CD14-positive monocyte (primary cell): ENCODE data around the gene MACROD2. TPM values are rescaled to one million over a fixed set of nuclear protein-coding genes. Genes with fewer than 3 reads are reported as not detected.

Experiments
- DNase-seq, 3 donors: peaks; one replicate each; pipeline ENCODE4 v3.0.0-alpha.2; 2011 to 2022
- H2AFZ ChIP-seq: 2 replicates; pipeline ENCODE4 v1.6.0; 2012; ENCODE audit warnings: mild to moderate bottlenecking, low read depth, low read length, inconsistent platforms; ENCODE audit not compliant: insufficient read depth, poor library complexity, severe bottlenecking
- H3K27ac ChIP-seq, 2 donors: 1 replicate in 1 of 2; 2 replicates in 1 of 2; pipeline ENCODE4 v1.5.1; 2012 to 2013; ENCODE audit warnings: low read length in 2 of 2, control low read depth in 1 of 2, inconsistent platforms in 1 of 2, low read depth in 1 of 2, mild to moderate bottlenecking in 1 of 2
- H3K27me3 ChIP-seq, 2 donors: one replicate each; pipeline versions ENCODE4 v1.6.0 to v1.6.1; 2011 to 2013; ENCODE audit warnings: low read length in 2 of 2; ENCODE audit not compliant: control insufficient read depth in 2 of 2, insufficient read depth in 2 of 2
- H3K36me3 ChIP-seq, 2 donors: replicated peaks in 1 of 2; 1 replicate in 1 of 2; 2 replicates in 1 of 2; pipeline versions ENCODE4 v1.5.1 to v1.6.1; 2012 to 2013; ENCODE audit warnings: low read length in 2 of 2, control low read depth in 1 of 2, inconsistent platforms in 1 of 2, mild to moderate bottlenecking in 1 of 2; ENCODE audit not compliant: insufficient read depth in 2 of 2, control insufficient read depth in 1 of 2
- H3K4me1 ChIP-seq, 2 donors: 1 replicate in 1 of 2; 2 replicates in 1 of 2; pipeline versions ENCODE4 v1.5.1 to v1.6.1; 2012 to 2013; ENCODE audit warnings: low read length in 2 of 2, control low read depth in 1 of 2, inconsistent platforms in 1 of 2, mild to moderate bottlenecking in 1 of 2, moderate library complexity in 1 of 2; ENCODE audit not compliant: insufficient read depth in 2 of 2, control insufficient read depth in 1 of 2
- H3K4me2 ChIP-seq: replicated peaks from 2 replicates; pipeline ENCODE3; 2012; ENCODE audit warnings: low read length, moderate library complexity, mild to moderate bottlenecking; ENCODE audit not compliant: poor library complexity, severe bottlenecking; ENCODE audit errors: extremely low read depth
- H3K4me3 ChIP-seq, 3 experiments: fragments of 200-600 bp in 1 of 3; sonication (generic) in 1 of 3; replicated peaks in 1 of 3; 1 replicate in 2 of 3; 2 replicates in 1 of 3; pipeline ENCODE4 v1.5.1; 2011 to 2013; ENCODE audit warnings: low read length in 3 of 3, mild to moderate bottlenecking in 3 of 3, control low read depth in 2 of 3, low read depth in 2 of 3, inconsistent platforms in 1 of 3, moderate library complexity in 1 of 3
- H3K79me2 ChIP-seq: 2 replicates; pipeline ENCODE4 v1.6.0; 2012; ENCODE audit warnings: mild to moderate bottlenecking, control low read depth, inconsistent platforms, low read length, moderate library complexity; ENCODE audit not compliant: insufficient read depth
- H3K9ac ChIP-seq: 2 replicates; pipeline ENCODE4 v1.6.0; 2017; ENCODE audit warnings: low read length, mild to moderate bottlenecking; ENCODE audit not compliant: insufficient read depth, poor library complexity, severe bottlenecking
- H3K9me3 ChIP-seq, 2 donors: replicated peaks in 1 of 2; 1 replicate in 1 of 2; 2 replicates in 1 of 2; pipeline versions ENCODE4 v1.5.1 to v1.6.1; 2012 to 2013; ENCODE audit warnings: low read length in 2 of 2, control low read depth in 1 of 2; ENCODE audit not compliant: control insufficient read depth in 1 of 2, insufficient read depth in 1 of 2
- H4K20me1 ChIP-seq: 2 replicates; pipeline ENCODE4 v1.6.0; 2012; ENCODE audit warnings: mild to moderate bottlenecking, low read length, control low read depth, moderate library complexity; ENCODE audit not compliant: insufficient read depth
- H3K27ac Mint-ChIP-seq, 7 donors: one replicate each; pipeline ENCODE4 v1.8.0; 2020; ENCODE audit warnings: mild to moderate bottlenecking in 7 of 7, mixed read lengths in 7 of 7, moderate library complexity in 6 of 7, inconsistent platforms in 2 of 7
- H3K27me3 Mint-ChIP-seq, 3 donors: one replicate each; pipeline ENCODE4 v1.8.0; 2021 to 2022; ENCODE audit warnings: low read depth in 3 of 3, mild to moderate bottlenecking in 3 of 3, mixed read lengths in 3 of 3, moderate library complexity in 3 of 3, inconsistent platforms in 1 of 3
- H3K36me3 Mint-ChIP-seq, 2 donors: one replicate each; pipeline ENCODE4 v1.8.0; 2020; ENCODE audit warnings: mixed read lengths in 2 of 2, inconsistent platforms in 1 of 2, mild to moderate bottlenecking in 1 of 2
- H3K4me1 Mint-ChIP-seq: one replicate; pipeline ENCODE4 v1.8.0; 2020; ENCODE audit warnings: mild to moderate bottlenecking, mixed read lengths
- H3K4me3 Mint-ChIP-seq, 2 donors: one replicate each; pipeline ENCODE4 v1.8.0; 2020; ENCODE audit warnings: mild to moderate bottlenecking in 2 of 2, mixed read lengths in 2 of 2, moderate library complexity in 1 of 2
- H3K9me3 Mint-ChIP-seq, 7 donors: one replicate each; pipeline ENCODE4 v1.8.0; 2020 to 2022; ENCODE audit warnings: mixed read lengths in 7 of 7, mild to moderate bottlenecking in 6 of 7, moderate library complexity in 6 of 7, inconsistent platforms in 2 of 7
- CTCF ChIP-seq: fragments of 200-600 bp; IDR thresholded peaks from one replicate; pipeline ENCODE4 v1.8.0; 2022; ENCODE audit warnings: antibody characterized with exemption, mild to moderate bottlenecking
- WGBS: methylation state at CpG from one replicate; pipeline ENCODE4 v1.1.5; 2013; ENCODE audit warnings: missing lambda C conversion rate; ENCODE audit not compliant: insufficient coverage; 5-methylcytosine and 5-hydroxymethylcytosine counted together
- intact Hi-C, 2 donors: fragments of 100-400 bp; cut with micrococcal nuclease; formaldehyde crosslinking; loops; one replicate each; pipeline versions ENCODE4 v1.15.0 to v1.15.1; 2023
- polyA plus RNA-seq, 3 donors: library from polyadenylated mRNA; depleted of rRNA in 1 of 3; unstranded in 2 of 3; stranded (reverse) in 1 of 3; fragments of 300-500 nt in 2 of 3; fragments of >200 nt in 1 of 3; fragmentation: Illumina TruSeq in 2 of 3; gene quantifications; 1 replicate in 2 of 3; 2 replicates in 1 of 3; pipeline ENCODE4 v1.2.3, GENCODE V29; 2012 to 2021

MACROD2 gene
- polyA plus RNA-seq, 3 donors: 0.23 TPM; not detected in 2

GRCh38 chr20:14064333-14064732 is 69.0 kb downstream of the MACROD2 start:
- 93% methylated on average over 1 of the region's 3 CpGs for WGBS
- Histone ChIP-seq H3K9ac (no peak overlapping the region), H3K27ac (no peak overlapping the region), H3K27me3 (no peaks in the 10 kb centered on the region), H3K9me3 (no peaks in the 10 kb centered on the region), H3K36me3 (no peaks in the 10 kb centered on the region), H3K4me3 (no peak overlapping the region), H3K4me2 (no peak overlapping the region), H3K4me1 (no peaks in the 10 kb centered on the region), H2AFZ (no peak overlapping the region), H4K20me1 (no peaks in the 10 kb centered on the region), H3K79me2 (no peaks in the 10 kb centered on the region)
- Mint-ChIP-seq H3K4me1 (no peaks in the 10 kb centered on the region), H3K4me3 (no peak overlapping the region), H3K27ac (no peak overlapping the region), H3K27me3 (peaks cover 0 to 2% (median 1%) of the 10 kb centered on the region in 3 donors), H3K9me3 (no peaks in the 10 kb centered on the region), H3K36me3 (no peaks in the 10 kb centered on the region)
- intact Hi-C loops: no loop called here
- TF ChIP-seq CTCF: no peak
- no peak for DNase-seq

GRCh38 chr20:14064921-14065320 is 69.6 kb downstream of the MACROD2 start:
- no peaks in the 10 kb centered on the region for H3K4me1 Mint-ChIP-seq
- H3K9me3 Mint-ChIP-seq: peaks cover 0 to 2% (median 0%) of the 10 kb centered on the region in 7 donors
- WGBS: 93% methylated on average over 4 of the region's 5 CpGs
- H3K36me3 Mint-ChIP-seq: no peaks in the 10 kb centered on the region
- Histone ChIP-seq H3K4me2 (no peak overlapping the region), H3K27ac (no peak overlapping the region), H3K36me3 (no peaks in the 10 kb centered on the region), H3K79me2 (no peaks in the 10 kb centered on the region), H3K27me3 (no peaks in the 10 kb centered on the region), H2AFZ (no peak overlapping the region), H3K9ac (no peak overlapping the region), H3K4me3 (no peak overlapping the region), H3K9me3 (no peaks in the 10 kb centered on the region), H3K4me1 (no peaks in the 10 kb centered on the region), H4K20me1 (no peaks in the 10 kb centered on the region)
- intact Hi-C loops: no loop called here
- no peak for TF ChIP-seq CTCF
- no peak overlapping the region for H3K4me3 Mint-ChIP-seq
- no peak overlapping the region for H3K27ac Mint-ChIP-seq
- peaks cover 0 to 2% (median 1%) of the 10 kb centered on the region in 3 donors for H3K27me3 Mint-ChIP-seq
- no peak for DNase-seq
